HCT116 (cell line): ENCODE measurements around the gene MXRA8. TPM values are rescaled to one million over a fixed set of nuclear protein-coding genes. Genes with fewer than 3 reads are reported as not detected.

Source experiments
- ATAC-seq: fragments of 200-7000 bp; cut with Tn5 transposase; 2 replicates; pipeline ENCODE4 v1.9.1; 2020; ENCODE audit warnings: mild to moderate bottlenecking, moderate library complexity
- BruUV-seq: library from RNA; stranded (reverse); fragments of 400-500 nt; replicated peaks from 2 replicates; lab custom pipeline; 2021; lab: Mats Ljungman, UMichigan
- CTCF ChIA-PET: fragments of 300-600 bp; sonication (Branson Sonifier 250); formaldehyde crosslinking; loops from one replicate; lab custom pipeline; 2021; ENCODE audit warnings: antibody characterized with exemption; lab: Charles Lee
- POLR2A ChIA-PET: fragments of 300-600, 350-600 bp; sonication (Branson Sonifier 250); formaldehyde crosslinking; loops from one replicate; lab custom pipeline; 2021; ENCODE audit warnings: antibody characterized with exemption; lab: Charles Lee
- RAD21 ChIA-PET, 2 experiments: fragments of 300-600 bp; sonication (Branson Sonifier 250); formaldehyde crosslinking; loops; one replicate each; lab custom pipeline; 2023; ENCODE audit warnings: low total read pairs in 2 of 2; ENCODE audit not compliant: uncharacterized antibody in 2 of 2, unreplicated experiment in 2 of 2, low non-redundant PET in 1 of 2; lab: Charles Lee
- DNase-seq: peaks from one replicate; pipeline ENCODE4 v3.0.0-alpha.2; 2010; ENCODE audit warnings: low read depth, low spot score
- H2AFZ ChIP-seq: fragments of 200-600 bp; shearing (Covaris generic), sonication (generic); 2 replicates; pipeline ENCODE4 v1.6.1; 2017; ENCODE audit warnings: low read depth, mixed run types, mixed read lengths, antibody characterized with exemption, low read length; ENCODE audit not compliant: poor library complexity, severe bottlenecking
- H3K27ac ChIP-seq: 2 replicates; pipeline ENCODE4 v1.5.1; 2012; ENCODE audit warnings: low read depth, low read length
- H3K27me3 ChIP-seq: fragments of 200-600 bp; sonication (generic); 2 replicates; pipeline ENCODE4 v1.6.1; 2016; ENCODE audit warnings: mixed run types, low read length, mixed read lengths; ENCODE audit not compliant: insufficient read depth
- H3K36me3 ChIP-seq, 2 experiments: fragments of 200-500 bp in 1 of 2; fragments of 200-600 bp in 1 of 2; sonication (Bioruptor generic) in 1 of 2; sonication (generic) in 1 of 2; 2 replicates each; pipeline versions ENCODE4 v1.5.1 to v1.6.1; 2014 to 2016; ENCODE audit warnings: low read length in 2 of 2, inconsistent platforms in 1 of 2, mixed read lengths in 1 of 2, mixed run types in 1 of 2; ENCODE audit not compliant: insufficient read depth in 2 of 2, control insufficient read depth in 1 of 2
- H3K4me1 ChIP-seq, 2 experiments: fragments of 200-600 bp in 1 of 2; sonication (generic) in 1 of 2; 2 replicates each; pipeline versions ENCODE4 v1.5.1 to v1.6.1; 2012 to 2017; ENCODE audit warnings: low read length in 2 of 2, inconsistent platforms in 1 of 2, mild to moderate bottlenecking in 1 of 2, mixed read lengths in 1 of 2, mixed run types in 1 of 2, moderate library complexity in 1 of 2; ENCODE audit not compliant: insufficient read depth in 2 of 2, control insufficient read depth in 1 of 2
- H3K4me2 ChIP-seq: fragments of 200-600 bp; sonication (generic); 2 replicates; pipeline ENCODE4 v1.6.1; 2017; ENCODE audit warnings: mixed run types, low read length, mixed read lengths
- H3K4me3 ChIP-seq, 2 experiments: fragments of 200-600 bp in 1 of 2; sonication (generic) in 1 of 2; replicated peaks in 1 of 2; 2 replicates each; pipeline ENCODE4 v1.5.1; 2011 to 2016; ENCODE audit warnings: low read length in 2 of 2, control low read depth in 1 of 2, low read depth in 1 of 2, mild to moderate bottlenecking in 1 of 2, mixed read lengths in 1 of 2, mixed run types in 1 of 2
- H3K79me2 ChIP-seq: fragments of 200-600 bp; sonication (generic); 2 replicates; pipeline ENCODE4 v1.6.1; 2017; ENCODE audit warnings: mild to moderate bottlenecking, mixed run types, low read length, moderate library complexity, mixed read lengths; ENCODE audit not compliant: insufficient read depth
- H3K9ac ChIP-seq: fragments of 200-600 bp; sonication (generic); 2 replicates; pipeline ENCODE4 v1.6.1; 2016; ENCODE audit warnings: low read length, mixed read lengths
- H3K9me2 ChIP-seq: fragments of 200-600 bp; sonication (generic), shearing (Covaris generic); 2 replicates; pipeline ENCODE4 v1.6.1; 2017; ENCODE audit warnings: mixed run types, mild to moderate bottlenecking, moderate library complexity; ENCODE audit not compliant: insufficient read depth
- H3K9me3 ChIP-seq, 2 experiments: fragments of 200-500 bp in 1 of 2; fragments of 200-600 bp in 1 of 2; sonication (Bioruptor generic) in 1 of 2; sonication (generic) in 1 of 2; 2 replicates each; pipeline ENCODE4 v1.6.1; 2014 to 2017; ENCODE audit warnings: low read length in 2 of 2, mixed read lengths in 2 of 2, inconsistent platforms in 1 of 2, low read depth in 1 of 2, mild to moderate bottlenecking in 1 of 2, mixed run types in 1 of 2, moderate library complexity in 1 of 2; ENCODE audit not compliant: control insufficient read depth in 1 of 2, insufficient read depth in 1 of 2
- H4K20me1 ChIP-seq: fragments of 200-600 bp; sonication (generic), shearing (Covaris generic); 2 replicates; pipeline ENCODE4 v1.6.1; 2017; ENCODE audit warnings: mixed run types, mild to moderate bottlenecking, moderate library complexity; ENCODE audit not compliant: insufficient read depth
- TCF7L2 ChIP-seq: IDR thresholded peaks from 2 replicates; pipeline ENCODE4 v1.7.0; 2011; ENCODE audit warnings: borderline replicate concordance, inconsistent platforms; ENCODE audit not compliant: insufficient read depth, insufficient read length; ENCODE audit errors: extremely low read depth
- YY1 ChIP-seq: IDR thresholded peaks from 2 replicates; pipeline ENCODE4 v1.6.1; 2011; ENCODE audit warnings: low read length, low read depth, moderate library complexity, mild to moderate bottlenecking; ENCODE audit not compliant: insufficient replicate concordance; ENCODE audit errors: extremely low read depth
- intact Hi-C: fragments of 100-400 bp; cut with micrococcal nuclease; formaldehyde crosslinking; loops from 2 replicates; pipeline ENCODE4 v1.10.0; 2022
- total RNA-seq: library from RNA; stranded (reverse); gene quantifications from one replicate; pipeline ENCODE4 v1.2.1, GENCODE V29; 2021; ENCODE audit not compliant: unreplicated experiment
- TF ChIP-seq, protein P1 (sequence below), 3 experiments: fragments of 200-600 bp in 1 of 3; sonication (generic) in 1 of 3; IDR thresholded peaks in 2 of 3; conservative IDR thresholded peaks in 1 of 3; 2 replicates each; pipeline ENCODE4 v1.5.1; 2012 to 2017; ENCODE audit warnings: low read depth in 2 of 3, low read length in 2 of 3, antibody characterized with exemption in 1 of 3, borderline replicate concordance in 1 of 3, control low read depth in 1 of 3, mild to moderate bottlenecking in 1 of 3, mixed read lengths in 1 of 3, mixed run types in 1 of 3, moderate library complexity in 1 of 3; ENCODE audit not compliant: insufficient read depth in 1 of 3

MXRA8 gene
- total RNA-seq, 1 experiment from 2014 or later, result 0.74 TPM

DNA sequence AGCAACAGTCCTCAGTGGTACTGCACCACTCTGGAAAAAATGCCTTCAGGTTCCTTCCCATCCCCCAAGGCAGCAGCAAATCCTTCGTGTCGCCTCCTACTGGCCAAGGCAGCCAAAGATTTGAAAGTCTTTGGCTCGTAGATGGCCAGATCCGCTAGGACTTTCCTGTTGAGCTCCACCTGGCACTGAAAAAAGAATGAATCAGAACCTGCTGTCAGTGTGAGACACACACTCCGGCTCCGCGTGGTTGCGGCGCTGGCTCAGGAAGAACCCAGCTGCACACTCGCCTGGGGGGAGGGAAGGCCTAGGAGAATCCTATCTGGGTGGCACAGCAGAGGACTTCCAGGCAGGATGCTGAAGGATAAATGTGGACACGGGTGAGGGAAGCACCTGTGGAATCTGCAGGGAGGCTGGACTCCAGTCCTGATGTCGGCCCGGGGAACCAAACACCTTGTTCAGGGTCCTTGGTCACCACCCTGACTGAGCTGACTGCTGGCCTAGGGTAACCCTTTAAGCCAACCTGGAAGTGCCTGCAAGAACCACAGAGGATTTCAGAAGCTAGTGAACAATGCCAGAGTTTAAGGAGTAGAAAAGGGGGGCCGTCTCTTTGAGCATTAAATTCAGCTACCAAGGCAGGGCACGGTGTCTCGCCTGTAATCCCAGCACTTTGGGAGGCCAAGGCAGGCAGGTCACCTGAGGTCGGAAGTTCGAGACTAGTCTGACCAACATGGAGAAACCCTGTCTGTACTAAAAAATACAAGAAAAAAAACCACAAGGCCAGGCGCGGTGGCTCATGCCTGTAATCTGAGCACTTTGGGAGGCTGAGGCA lies 43.9 kb upstream of the MXRA8 start:
- H3K36me3 ChIP-seq, result peaks cover 20 to 49% of the 10 kb centered on the region in 2 experiments
- H3K4me3 ChIP-seq, result no peak overlapping the region
- peaks cover 5% of the 10 kb centered on the region; the same call in 1 of the 2 replicates for H4K20me1 ChIP-seq
- no TSS peak for BruUV-seq
- ATAC-seq (peak; percentile 19; the same call in 1 of the 2 replicates), DNase-seq (peak; percentile 52)
- TF ChIP-seq, protein P1, sequence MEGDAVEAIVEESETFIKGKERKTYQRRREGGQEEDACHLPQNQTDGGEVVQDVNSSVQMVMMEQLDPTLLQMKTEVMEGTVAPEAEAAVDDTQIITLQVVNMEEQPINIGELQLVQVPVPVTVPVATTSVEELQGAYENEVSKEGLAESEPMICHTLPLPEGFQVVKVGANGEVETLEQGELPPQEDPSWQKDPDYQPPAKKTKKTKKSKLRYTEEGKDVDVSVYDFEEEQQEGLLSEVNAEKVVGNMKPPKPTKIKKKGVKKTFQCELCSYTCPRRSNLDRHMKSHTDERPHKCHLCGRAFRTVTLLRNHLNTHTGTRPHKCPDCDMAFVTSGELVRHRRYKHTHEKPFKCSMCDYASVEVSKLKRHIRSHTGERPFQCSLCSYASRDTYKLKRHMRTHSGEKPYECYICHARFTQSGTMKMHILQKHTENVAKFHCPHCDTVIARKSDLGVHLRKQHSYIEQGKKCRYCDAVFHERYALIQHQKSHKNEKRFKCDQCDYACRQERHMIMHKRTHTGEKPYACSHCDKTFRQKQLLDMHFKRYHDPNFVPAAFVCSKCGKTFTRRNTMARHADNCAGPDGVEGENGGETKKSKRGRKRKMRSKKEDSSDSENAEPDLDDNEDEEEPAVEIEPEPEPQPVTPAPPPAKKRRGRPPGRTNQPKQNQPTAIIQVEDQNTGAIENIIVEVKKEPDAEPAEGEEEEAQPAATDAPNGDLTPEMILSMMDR (IDR thresholded peaks at IDR 0.05 in 2 of 3, conservative IDR thresholded peaks at IDR 0.05 in 1 of 3; ENCODE audit: borderline replicate concordance in 1 of 3, insufficient read depth in 1 of 3, low read depth in 2 of 3, low read length in 2 of 3), result peak in 2 of 3 experiments; percentile 87; a peak in 4 of 6 replicates
- TF ChIP-seq YY1, result peak; percentile 17
- no peak for TF ChIP-seq TCF7L2
- intact Hi-C loops, result loop anchor here (2.0 kb wide), 1 partner anchor 39 kb away; no protein-coding TSS in a partner anchor
- H3K27ac ChIP-seq, result peak overlapping the region; percentile 86
- RAD21 ChIA-PET, result no interaction called here
- H2AFZ ChIP-seq, result no peak overlapping the region
- peaks cover 19 to 56% of the 10 kb centered on the region in 2 experiments for H3K4me1 ChIP-seq
- POLR2A ChIA-PET, result interaction anchor here (0.7 kb wide), 1 partner anchor 9 kb away, joined by 3 read pairs; no protein-coding TSS in a partner anchor
- CTCF ChIA-PET, result interaction anchor here (1.0 to 1.6 kb wide), 6 partner anchors 12 to 102 kb away, joined by 3 to 9 read pairs (median 4); partner anchors contain the start of gene AURKAIP1
- H3K9me2 ChIP-seq, result no peaks in the 10 kb centered on the region
- no peaks in the 10 kb centered on the region for H3K27me3 ChIP-seq
- peaks cover 85% of the 10 kb centered on the region for H3K79me2 ChIP-seq
- H3K9ac ChIP-seq, result no peak overlapping the region
- H3K9me3 ChIP-seq, result no peaks in the 10 kb centered on the region
- H3K4me2 ChIP-seq, result peak overlapping the region; percentile 98; the same call in 1 of the 2 replicates
